Astrocyte (in vitro differentiated cells and primary cell): ENCODE measurements around the gene WNT3.

Experiments
- CTCF ChIP-seq: IDR thresholded peaks from 2 replicates; pipeline ENCODE4 v1.5.1; 2011; ENCODE audit warnings: low read depth, mild to moderate bottlenecking, inconsistent platforms, low read length, moderate library complexity; ENCODE audit not compliant: insufficient read depth
- EZH2 ChIP-seq: IDR thresholded peaks from 2 replicates; pipeline ENCODE4 v1.6.1; 2012; ENCODE audit warnings: mild to moderate bottlenecking, low read length, inconsistent platforms; ENCODE audit not compliant: insufficient read depth

DNA sequence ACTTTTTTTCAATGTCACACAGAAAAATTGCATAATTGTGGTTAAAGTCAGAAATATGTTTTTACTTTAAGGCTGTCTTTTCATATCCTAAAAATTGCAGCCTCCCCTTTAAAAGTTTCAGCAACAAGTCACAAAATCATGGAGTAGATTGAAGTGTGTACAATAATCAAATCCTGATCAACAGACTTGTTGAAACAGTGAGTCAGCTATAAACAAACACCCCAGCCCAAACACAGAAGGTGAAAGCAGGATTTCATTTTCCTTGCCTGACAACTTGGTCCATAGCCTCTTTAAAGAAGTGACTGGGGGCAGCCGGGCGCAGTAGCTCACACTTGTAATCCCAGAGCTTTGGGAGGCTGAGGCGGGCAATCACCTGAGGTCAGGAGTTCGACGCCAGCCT, 59.9 kb downstream of the WNT3 start:
- TF ChIP-seq CTCF (no peak), EZH2 (no peak)
